GM12864 (cell line): ENCODE measurements around the gene POMT1.
"Not testable (repeated sequence)": the region's sequence is repeated elsewhere in the genome, so short reads cannot be mapped to it uniquely, and the experiment has no call there.

Experiments
- DNase-seq: peaks from one replicate; pipeline ENCODE4 v3.0.0-alpha.2; 2011; ENCODE audit warnings: low read depth
- H3K4me3 ChIP-seq: 2 replicates; pipeline ENCODE4 v1.5.1; 2011; ENCODE audit warnings: mild to moderate bottlenecking, low read depth, low read length, control low read depth
- TF ChIP-seq, protein P1 (sequence below): IDR thresholded peaks from 2 replicates; pipeline ENCODE4 v1.5.1; 2011; ENCODE audit warnings: low read depth, mild to moderate bottlenecking, moderate library complexity, low read length, control low read depth, inconsistent platforms; ENCODE audit errors: missing control alignments

The POMT1 gene

DNA sequence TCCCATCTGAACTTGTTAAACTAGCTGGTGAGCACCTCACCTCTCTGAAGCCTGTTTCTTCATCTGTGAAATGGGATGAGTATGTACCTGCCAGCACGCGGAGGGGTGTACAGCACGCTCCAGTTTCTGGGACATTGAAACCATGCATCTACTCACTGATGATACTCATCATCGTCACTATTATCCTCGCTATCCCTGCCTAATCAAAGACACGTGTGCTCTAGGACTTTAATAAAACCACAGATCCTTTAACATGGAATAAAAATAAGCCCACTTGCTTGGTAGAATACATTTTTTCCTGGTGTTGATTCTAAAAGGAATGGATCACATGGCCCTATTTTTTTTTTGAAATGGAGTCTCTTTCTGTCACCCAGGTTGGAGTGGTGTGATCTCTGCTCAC, 37.3 kb upstream of the POMT1 start:
- TF ChIP-seq, protein P1, sequence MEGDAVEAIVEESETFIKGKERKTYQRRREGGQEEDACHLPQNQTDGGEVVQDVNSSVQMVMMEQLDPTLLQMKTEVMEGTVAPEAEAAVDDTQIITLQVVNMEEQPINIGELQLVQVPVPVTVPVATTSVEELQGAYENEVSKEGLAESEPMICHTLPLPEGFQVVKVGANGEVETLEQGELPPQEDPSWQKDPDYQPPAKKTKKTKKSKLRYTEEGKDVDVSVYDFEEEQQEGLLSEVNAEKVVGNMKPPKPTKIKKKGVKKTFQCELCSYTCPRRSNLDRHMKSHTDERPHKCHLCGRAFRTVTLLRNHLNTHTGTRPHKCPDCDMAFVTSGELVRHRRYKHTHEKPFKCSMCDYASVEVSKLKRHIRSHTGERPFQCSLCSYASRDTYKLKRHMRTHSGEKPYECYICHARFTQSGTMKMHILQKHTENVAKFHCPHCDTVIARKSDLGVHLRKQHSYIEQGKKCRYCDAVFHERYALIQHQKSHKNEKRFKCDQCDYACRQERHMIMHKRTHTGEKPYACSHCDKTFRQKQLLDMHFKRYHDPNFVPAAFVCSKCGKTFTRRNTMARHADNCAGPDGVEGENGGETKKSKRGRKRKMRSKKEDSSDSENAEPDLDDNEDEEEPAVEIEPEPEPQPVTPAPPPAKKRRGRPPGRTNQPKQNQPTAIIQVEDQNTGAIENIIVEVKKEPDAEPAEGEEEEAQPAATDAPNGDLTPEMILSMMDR = no peak
- no peak for DNase-seq
- H3K4me3 ChIP-seq = no peak overlapping the region

DNA sequence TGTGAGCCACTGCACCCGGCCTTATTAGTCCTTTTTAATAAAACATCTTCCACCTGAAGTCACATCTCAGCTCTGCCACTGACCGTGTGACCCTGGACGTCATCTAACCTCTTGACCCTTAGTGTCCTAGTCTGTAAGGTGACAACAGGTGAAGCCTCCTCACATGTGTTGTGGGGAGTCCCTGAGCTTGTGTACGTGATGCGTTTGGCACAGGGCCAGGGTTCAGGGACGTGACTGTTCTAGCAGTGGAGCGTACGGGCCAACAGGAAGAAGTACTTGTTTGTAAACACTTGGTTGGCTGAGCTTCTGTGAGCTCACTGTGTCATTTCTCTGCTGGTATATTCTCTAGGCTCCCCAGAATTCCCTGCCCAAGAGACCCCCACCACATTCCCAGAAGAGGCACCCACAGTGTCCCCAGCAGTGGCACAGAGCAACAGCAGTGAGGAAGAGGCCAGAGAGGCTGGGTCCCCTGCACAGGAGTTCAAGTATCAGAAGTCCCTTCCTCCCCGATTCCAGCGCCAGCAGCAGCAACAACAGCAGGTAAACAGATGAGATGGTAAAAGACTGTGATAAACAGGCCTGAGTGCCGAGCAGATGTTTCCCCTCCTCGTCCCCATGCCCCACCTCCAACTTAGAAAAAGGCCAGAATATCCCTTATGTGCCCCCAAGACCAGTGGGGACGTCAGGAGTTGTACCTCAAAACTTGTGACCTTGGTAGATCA, 35.3 kb upstream of the POMT1 start:
- no peak overlapping the region for H3K4me3 ChIP-seq
- TF ChIP-seq, protein P1 = no peak
- DNase-seq = no peak

DNA sequence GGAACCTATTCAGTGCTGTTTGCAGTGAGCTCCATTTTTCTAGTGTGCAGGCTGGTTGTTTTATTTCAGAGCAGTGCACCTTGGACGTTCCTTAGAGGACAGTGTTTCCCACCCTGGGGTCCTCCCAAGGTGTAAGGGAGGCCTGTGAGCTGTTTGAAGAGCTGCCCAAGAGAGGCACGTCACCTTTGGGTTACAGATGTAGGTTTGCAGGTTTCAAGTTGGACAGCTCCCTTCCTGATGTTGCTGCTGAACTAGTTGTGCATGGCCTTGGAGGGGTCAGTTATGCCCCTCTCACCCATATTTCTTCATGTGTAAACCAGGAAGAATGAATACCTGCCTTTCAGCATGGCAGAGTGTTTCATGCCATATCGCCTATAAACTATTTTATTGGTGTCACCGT, 34.7 kb upstream of the POMT1 start:
- H3K4me3 ChIP-seq = no peak overlapping the region
- DNase-seq = no peak
- TF ChIP-seq, protein P1 = no peak

DNA sequence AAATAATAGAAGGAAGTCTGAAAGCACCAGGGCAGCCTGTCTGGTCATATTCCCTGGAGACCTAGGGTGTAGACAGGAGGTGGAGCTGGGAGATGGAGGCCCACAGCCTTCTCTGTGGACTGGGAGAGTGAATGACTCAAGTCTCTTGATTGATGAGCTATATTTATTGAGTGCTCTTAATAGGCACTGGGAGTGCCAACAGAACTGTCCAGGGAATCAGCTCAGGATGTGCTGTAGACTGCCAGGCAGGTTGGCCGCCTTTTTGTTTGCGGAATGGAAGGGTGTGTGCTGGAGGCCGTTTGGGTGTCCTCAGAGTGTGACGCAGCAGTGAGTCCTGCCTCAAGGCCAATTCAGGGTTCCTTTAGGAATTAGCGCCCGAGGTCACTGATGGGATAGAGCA, 33.4 kb upstream of the POMT1 start:
- no peak for DNase-seq
- TF ChIP-seq, protein P1 = no peak
- no peak overlapping the region for H3K4me3 ChIP-seq

- TF ChIP-seq, protein P1 = no peak
- DNase-seq = no peak
- no peak overlapping the region for H3K4me3 ChIP-seq
Measured at GRCh38 chr9:131469951-131470350, 32.8 kb upstream of the POMT1 start.

DNA sequence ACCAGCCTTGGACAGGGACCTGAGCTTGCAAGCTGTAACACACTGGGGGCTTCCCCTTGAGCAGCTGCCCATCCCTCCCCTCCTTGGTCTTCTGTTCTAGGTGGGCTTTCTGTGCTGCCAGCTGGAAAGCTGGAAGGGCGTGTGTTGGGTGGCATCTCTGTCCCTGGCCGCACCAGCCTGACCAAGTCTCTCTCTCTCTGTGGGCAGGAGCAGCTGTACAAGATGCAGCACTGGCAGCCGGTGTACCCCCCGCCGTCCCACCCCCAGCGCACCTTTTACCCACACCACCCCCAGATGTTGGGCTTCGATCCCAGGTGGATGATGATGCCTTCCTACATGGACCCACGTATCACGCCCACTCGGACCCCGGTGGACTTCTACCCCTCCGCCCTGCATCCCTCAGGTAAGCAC, 32.1 kb upstream of the POMT1 start:
- H3K4me3 ChIP-seq = no peak overlapping the region
- TF ChIP-seq, protein P1 = no peak
- no peak for DNase-seq

DNA sequence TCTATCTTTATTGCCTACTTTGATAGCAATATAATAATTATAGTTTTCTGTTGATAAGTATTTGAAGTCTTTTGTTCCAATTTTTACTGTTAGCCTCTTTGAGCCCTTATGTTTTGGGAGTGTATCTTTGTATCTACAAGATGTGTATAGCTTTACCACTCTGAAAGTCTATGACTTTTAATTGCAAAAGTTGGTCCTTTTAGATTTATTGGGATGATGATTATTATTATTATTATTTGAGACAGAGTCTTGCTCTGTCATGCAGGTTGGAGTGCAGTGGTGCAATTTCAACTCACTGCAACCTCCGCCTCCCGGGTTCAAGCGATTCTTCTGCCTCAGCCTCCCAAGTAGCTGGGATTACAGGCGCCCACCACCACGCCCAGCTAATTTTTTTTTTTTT, 30.6 kb upstream of the POMT1 start:
- H3K4me3 ChIP-seq, DNase-seq: not testable (repeated sequence)
